Heart left ventricle (tissue), 16 donors: ENCODE results near the gene TTBK2. TPM values are rescaled to one million over a fixed set of nuclear protein-coding genes. Genes with fewer than 3 reads are reported as not detected.

Source experiments
- ATAC-seq, 4 donors: fragments of 200-7000 bp; cut with Tn5 transposase; one replicate each; pipeline ENCODE4 v1.9.1; 2020 to 2022; ENCODE audit warnings: moderate library complexity in 4 of 4, mild to moderate bottlenecking in 3 of 4, moderate number of reproducible peaks in 1 of 4
- DNase-seq, 5 donors: peaks; one replicate each; pipeline ENCODE4 v3.0.0-alpha.2; 2020
- H3K27ac ChIP-seq, 12 donors: fragments of 200-600 bp; sonication (generic) in 4 of 12; one replicate each; pipeline versions ENCODE4 v1.5.0 to v1.8.0; 2016 to 2022; ENCODE audit warnings: mild to moderate bottlenecking in 2 of 12
- H3K27me3 ChIP-seq, 9 donors: fragments of 200-600 bp; sonication (generic) in 2 of 9; one replicate each; pipeline versions ENCODE4 v1.5.1 to v1.8.0; 2016 to 2022; ENCODE audit warnings: mild to moderate bottlenecking in 3 of 9
- H3K36me3 ChIP-seq, 9 donors: fragments of 200-600 bp; sonication (generic) in 2 of 9; one replicate each; pipeline versions ENCODE4 v1.5.0 to v1.8.0; 2018 to 2022; ENCODE audit warnings: mild to moderate bottlenecking in 2 of 9
- H3K4me1 ChIP-seq, 12 donors: fragments of 200-600 bp; sonication (generic) in 4 of 12; one replicate each; pipeline versions ENCODE4 v1.5.0 to v1.8.0; 2016 to 2022; ENCODE audit warnings: mild to moderate bottlenecking in 3 of 12
- H3K4me3 ChIP-seq, 12 donors: fragments of 200-600 bp; sonication (generic) in 4 of 12; one replicate each; pipeline versions ENCODE4 v1.5.0 to v1.8.0; 2017 to 2022; ENCODE audit warnings: mild to moderate bottlenecking in 9 of 12, moderate library complexity in 4 of 12
- H3K9me3 ChIP-seq, 12 donors: fragments of 200-600 bp; sonication (generic) in 4 of 12; one replicate each; pipeline versions ENCODE4 v1.5.0 to v1.8.0; 2016 to 2022; ENCODE audit warnings: mild to moderate bottlenecking in 1 of 12
- CTCF ChIP-seq, 12 donors: fragments of 200-600 bp; sonication (generic) in 4 of 12; IDR thresholded peaks; one replicate each; pipeline versions ENCODE4 v1.5.0 to v1.8.0; 2018 to 2022; ENCODE audit warnings: antibody characterized with exemption in 12 of 12, mild to moderate bottlenecking in 5 of 12
- POLR2A ChIP-seq, 2 donors: fragments of 450-650 bp; IDR thresholded peaks; one replicate each; pipeline ENCODE4 v1.6.1; 2017; ENCODE audit warnings: antibody characterized with exemption in 2 of 2, mild to moderate bottlenecking in 2 of 2, moderate library complexity in 2 of 2
- WGBS, 4 donors: extraction: QIAGEN DNeasy Blood & Tissue Kit in 2 of 4; methylation state at CpG; one replicate each; pipeline versions ENCODE4 v1.1.5 to v1.1.7; 2013 to 2018; 5-methylcytosine and 5-hydroxymethylcytosine counted together
- intact Hi-C, 10 donors: fragments of 100-400 bp; cut with DNase I; formaldehyde crosslinking; loops; one replicate each; pipeline versions ENCODE4 v1.11.1 to v1.14.2; 2022
- polyA plus RNA-seq, 2 donors: library from polyadenylated mRNA; stranded (reverse); fragments of 200-250 nt; gene quantifications; one replicate each; pipeline ENCODE4 v1.2.3, GENCODE V29; 2013
- total RNA-seq, 9 donors: library from RNA; depleted of rRNA in 2 of 9; stranded (reverse); fragments of >200 nt in 2 of 9; fragmentation: NEBNext Ultra II Directional in 3 of 9; extraction: Animal tissue kit (Norgen Biotek cat#: 25700) in 3 of 9; gene quantifications; one replicate each; pipeline versions ENCODE4 v1.1.0 to v1.2.4, GENCODE V29; 2016 to 2023
- donor health status: ischemic (EF 13 %, LVEDD 7.1; RV severe dilation, severe dysfunction).
- donor health status: healthy with polysubstance abuse.
- donor health status: DM: no; HTN: yes; CAD: no.
- donor health status: DM: no; HTN: no; CAD: no.
- donor health status: ischemic (EF 25% LVEDD 6.9; RV normal size, moderate dysfunction).
- donor health status: ischemic (EF 25% LVEDD 5.7; RV mildly dilated, moderate dysfunction).
- donor health status: healthy.
- donor health status: DM: yes; HTN: yes; CAD: no.
- donor health status: ischemic (EF 35%, LVEDD 5.7; RV mildly dilated, moderate dysfunction).
- donor health status: nonischemic (EF 11% LVEDD 7.7; RV severe dilation, severe dysfunction).
- donor health status: DM: yes; HTN: yes; CAD: no.
- donor health status: PGD.
- donor health status: ischemic (EF 29% LVEDD 5.4; RV normal size, mild dysfunction).
- donor health status: nonischemic (EF 23%, LVEDD 6.1; RV moderate dilation, normal function).

Gene TTBK2
- total and polyA plus RNA-seq, 11 donors, result 4.9 to 27.9 (median 19.1) TPM

DNA sequence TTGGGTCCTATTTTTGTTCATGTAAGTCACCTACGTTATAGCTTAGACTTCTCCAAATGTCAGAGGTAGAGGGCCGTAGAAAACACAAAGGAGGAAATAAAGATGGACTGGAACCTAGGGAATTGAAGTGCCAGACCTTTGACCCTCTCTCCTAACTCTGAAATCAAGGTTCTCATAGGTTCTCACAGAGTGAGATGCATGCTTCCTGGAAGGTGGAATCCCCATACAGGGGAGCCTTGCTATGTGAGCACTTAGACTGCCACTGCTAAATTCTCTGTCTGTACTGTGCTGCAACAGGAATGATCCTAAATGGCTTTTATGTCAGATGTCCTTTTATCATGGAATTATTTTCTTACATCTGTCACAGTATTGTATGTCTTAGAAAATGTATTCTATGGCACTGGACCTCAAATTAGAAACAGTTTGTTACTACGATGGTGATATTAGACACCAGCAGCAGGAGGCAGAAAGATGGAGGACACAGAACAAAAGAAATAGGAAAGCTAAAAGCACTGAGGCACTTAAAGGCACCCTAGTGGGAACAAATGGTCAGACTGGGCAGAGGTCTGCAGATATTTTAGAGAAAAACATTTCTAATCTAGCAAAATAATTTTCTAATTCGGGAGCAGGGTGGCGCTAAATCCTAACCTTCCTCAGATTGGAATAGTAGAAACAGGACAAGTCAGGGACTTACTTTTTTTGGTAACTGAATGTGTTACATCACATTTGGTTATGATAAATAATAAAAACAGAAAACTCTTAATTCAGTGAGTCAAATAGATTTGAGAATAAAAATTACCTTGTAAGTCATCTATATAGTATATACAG lies 123.4 kb downstream of the TTBK2 start:
- Histone ChIP-seq H3K27ac (no peak overlapping the region), H3K4me1 (peaks cover 0 to 5% (median 0%) of the 10 kb centered on the region in 12 donors), H3K27me3 (no peaks in the 10 kb centered on the region), H3K9me3 (no peaks in the 10 kb centered on the region), H3K36me3 (peaks cover 0 to 51% (median 18%) of the 10 kb centered on the region in 9 donors), H3K4me3 (no peak overlapping the region)
- DNase-seq (no peak), ATAC-seq (no peak)
- TF ChIP-seq CTCF (IDR thresholded peaks at IDR 0.05) (peak in 1 of 12 donors; percentile 14), POLR2A (IDR thresholded peaks at IDR 0.05) (no peak)
- intact Hi-C loops, result loop anchor here in 2 of 10 donors (10.0 kb wide), 1 partner anchor 128 kb away; the partner anchor contains the start of gene TTBK2 (in 2 of the 2)
- 88 to 91% (median 88%) methylated on average over 5 of the region's 5 CpGs for WGBS, 4 donors

- no peak overlapping the region for H3K4me3 ChIP-seq
- TF ChIP-seq CTCF (IDR thresholded peaks at IDR 0.05) (no peak), POLR2A (IDR thresholded peaks at IDR 0.05) (no peak)
- intact Hi-C loops, result no loop called here
- H3K27me3 ChIP-seq, result no peaks in the 10 kb centered on the region
- H3K36me3 ChIP-seq, result peaks cover 0 to 51% (median 5%) of the 10 kb centered on the region in 9 donors
- DNase-seq (no peak), ATAC-seq (no peak)
- no peak overlapping the region for H3K27ac ChIP-seq
- no peaks in the 10 kb centered on the region for H3K4me1 ChIP-seq
- H3K9me3 ChIP-seq, result no peaks in the 10 kb centered on the region
These were observed 131.9 kb downstream of the TTBK2 start for GRCh38 chr15:42788725-42789124.

DNA sequence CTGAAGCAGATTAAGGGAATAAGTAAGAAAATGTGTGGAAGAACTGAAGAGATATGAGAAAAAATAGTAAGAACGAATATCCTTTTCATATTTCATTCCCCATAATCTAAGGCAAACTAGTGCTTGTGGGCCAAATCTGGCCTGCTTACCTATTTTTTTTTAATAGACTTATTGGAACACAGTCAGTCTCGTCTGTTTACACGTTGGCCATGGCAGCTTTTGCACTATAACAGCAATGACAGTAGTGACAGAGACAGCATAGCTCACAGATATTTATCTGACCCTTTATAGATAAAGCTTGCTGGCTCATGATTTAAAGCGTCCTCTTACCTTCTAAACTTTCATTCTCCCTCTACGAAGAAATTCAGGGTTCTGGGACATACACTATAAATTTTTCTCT lies 133.6 kb downstream of the TTBK2 start:
- intact Hi-C loops, result no loop called here
- no peak for DNase-seq
- WGBS, 4 donors, result 90 to 93% (median 91%) methylated on average over 5 of the region's 5 CpGs
- H3K36me3 ChIP-seq, result peaks cover 0 to 54% (median 19%) of the 10 kb centered on the region in 9 donors
- no peak overlapping the region for H3K4me3 ChIP-seq
- no peaks in the 10 kb centered on the region for H3K4me1 ChIP-seq
- no peaks in the 10 kb centered on the region for H3K27me3 ChIP-seq
- H3K27ac ChIP-seq, result no peak overlapping the region
- no peak for ATAC-seq
- no peaks in the 10 kb centered on the region for H3K9me3 ChIP-seq
- TF ChIP-seq CTCF (IDR thresholded peaks at IDR 0.05), result no peak
- no peak for TF ChIP-seq POLR2A (IDR thresholded peaks at IDR 0.05)

DNA sequence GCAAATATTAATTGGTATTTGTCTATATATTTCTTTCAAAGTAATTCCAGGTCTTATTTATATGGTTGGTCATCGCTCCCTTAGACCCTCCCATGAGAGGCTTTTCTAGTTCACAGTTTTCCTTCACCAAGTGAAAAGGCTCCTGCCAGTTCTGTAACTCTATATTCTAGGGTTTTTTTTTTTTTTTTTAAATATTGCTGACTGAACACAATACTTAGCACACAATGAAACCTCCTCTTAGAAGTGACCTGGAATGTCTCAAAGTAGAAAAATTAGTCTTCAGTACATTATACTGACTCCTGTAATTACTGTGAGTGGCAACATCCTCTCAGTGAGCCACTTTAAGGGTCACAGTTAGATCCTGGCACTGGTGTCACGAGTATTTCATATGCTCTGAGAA lies 135.0 kb downstream of the TTBK2 start:
- ATAC-seq, result no peak
- H3K27me3 ChIP-seq, result no peaks in the 10 kb centered on the region
- no peak for DNase-seq
- WGBS, 4 donors, result 91 to 100% (median 96%) methylated on average over 2 of the region's 2 CpGs
- H3K4me1 ChIP-seq, result no peaks in the 10 kb centered on the region
- intact Hi-C loops, result no loop called here
- H3K9me3 ChIP-seq, result no peaks in the 10 kb centered on the region
- peaks cover 0 to 60% (median 14%) of the 10 kb centered on the region in 9 donors for H3K36me3 ChIP-seq
- no peak overlapping the region for H3K4me3 ChIP-seq
- TF ChIP-seq POLR2A (IDR thresholded peaks at IDR 0.05) (no peak), CTCF (IDR thresholded peaks at IDR 0.05) (no peak)
- H3K27ac ChIP-seq, result no peak overlapping the region
